Left lung (tissue), 10 donors: Measurements from ENCODE around the gene DHH. TPM values are rescaled to one million over a fixed set of nuclear protein-coding genes. Genes with fewer than 3 reads are reported as not detected.
A peak's percentile ranks its signal among the peaks of the same experiment; 100 is the strongest.
"Not testable (repeated sequence)": the region's sequence is repeated elsewhere in the genome, so short reads cannot be mapped to it uniquely, and the experiment has no call there.

ENCODE experiments used
- ATAC-seq: fragments of 200-7000 bp; cut with Tn5 transposase; one replicate; pipeline ENCODE4 v1.9.1; 2020; ENCODE audit warnings: moderate library complexity
- DNase-seq, 4 donors: peaks; one replicate each; pipeline ENCODE4 v3.0.0-alpha.2; 2013 to 2020
- H3K27ac ChIP-seq, 2 donors: fragments of 200-600 bp; sonication (generic) in 1 of 2; one replicate each; pipeline versions ENCODE4 v1.5.0 to v1.8.0; 2020 to 2021
- H3K27me3 ChIP-seq, 2 donors: fragments of 200-600 bp; sonication (generic) in 1 of 2; one replicate each; pipeline versions ENCODE4 v1.5.0 to v1.8.0; 2020 to 2021
- H3K36me3 ChIP-seq, 2 donors: fragments of 200-600 bp; sonication (generic) in 1 of 2; one replicate each; pipeline versions ENCODE4 v1.5.0 to v1.8.0; 2020 to 2021
- H3K4me1 ChIP-seq, 2 donors: fragments of 200-600 bp; one replicate each; pipeline ENCODE4 v1.8.0; 2021
- H3K4me3 ChIP-seq, 2 donors: fragments of 200-600 bp; sonication (generic) in 1 of 2; one replicate each; pipeline versions ENCODE4 v1.5.0 to v1.8.0; 2020 to 2021; ENCODE audit warnings: mild to moderate bottlenecking in 1 of 2
- H3K9me3 ChIP-seq, 2 donors: fragments of 200-600 bp; sonication (generic) in 1 of 2; one replicate each; pipeline versions ENCODE4 v1.5.0 to v1.8.0; 2020 to 2021
- CTCF ChIP-seq, 2 donors: fragments of 200-600 bp; sonication (generic) in 1 of 2; IDR thresholded peaks; one replicate each; pipeline versions ENCODE4 v1.5.0 to v1.8.0; 2021; ENCODE audit warnings: antibody characterized with exemption in 2 of 2
- intact Hi-C, 2 donors: fragments of 100-400 bp; cut with DNase I; formaldehyde crosslinking; loops; one replicate each; pipeline versions ENCODE4 v1.11.2 to v1.14.2; 2022
- polyA plus RNA-seq, 6 donors: library from polyadenylated mRNA; unstranded; fragments of 120-200 nt; gene quantifications; one replicate each; pipeline ENCODE4 v1.2.1, GENCODE V29; 2013; ENCODE audit not compliant: insufficient read length in 6 of 6
- total RNA-seq, 2 donors: library from RNA; stranded (reverse); fragmentation: NEBNext Ultra II Directional; extraction: Animal tissue kit (Norgen Biotek cat#: 25700); gene quantifications; one replicate each; pipeline ENCODE4 v1.2.1, GENCODE V29; 2021
- donor health status: DM: no; HTN: yes; CAD: no.
- donor health status: DM: no; HTN: no; CAD: no.

The DHH gene
- total and polyA plus RNA-seq, 8 donors, result 0.29 to 2.9 (median 0.75) TPM

DNA sequence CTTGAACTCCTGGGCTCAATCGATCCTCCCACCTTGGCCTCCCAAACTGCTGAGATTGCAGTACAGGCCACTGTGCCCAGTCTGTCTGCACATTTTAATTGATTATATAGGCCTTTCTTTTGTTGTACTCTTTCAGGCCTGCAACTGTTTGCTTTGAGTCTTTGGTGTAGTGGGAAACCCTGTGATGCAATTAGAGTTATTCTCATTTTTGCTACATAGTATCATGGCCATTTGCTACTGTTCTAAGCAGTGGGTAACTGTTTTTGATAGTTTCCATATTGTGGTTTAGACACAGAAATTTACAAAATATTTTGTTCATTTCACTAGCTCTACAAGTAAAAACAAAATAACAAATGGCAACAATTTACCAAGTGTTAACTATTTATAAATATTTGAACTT, 42.9 kb upstream of the DHH start:
- Histone ChIP-seq H3K27me3 (no peaks in the 10 kb centered on the region), H3K27ac (no peak overlapping the region), H3K9me3 (no peaks in the 10 kb centered on the region), H3K4me1 (peaks cover 0 to 13% of the 10 kb centered on the region in 2 donors), H3K4me3 (no peak overlapping the region), H3K36me3 (no peaks in the 10 kb centered on the region)
- intact Hi-C loops, result loop anchor here in 1 of 2 donors (10.0 kb wide), 1 partner anchor 47 kb away; the partner anchor contains the start of gene TUBA1A
- TF ChIP-seq CTCF (IDR thresholded peaks at IDR 0.05), result no peak
- DNase-seq (no peak), ATAC-seq (no peak)

GRCh38 chr12:49136997-49137396, 42.4 kb upstream of the DHH start:
- H3K27ac ChIP-seq, DNase-seq, ATAC-seq, H3K36me3 ChIP-seq, H3K9me3 ChIP-seq, H3K4me3 ChIP-seq, H3K27me3 ChIP-seq: not testable (repeated sequence)
- peaks cover 4 to 18% of the 10 kb centered on the region in 2 donors for H3K4me1 ChIP-seq
- intact Hi-C loops, result loop anchor here in 1 of 2 donors (10.0 kb wide), 1 partner anchor 48 kb away; the partner anchor contains the start of gene TUBA1A

DNA sequence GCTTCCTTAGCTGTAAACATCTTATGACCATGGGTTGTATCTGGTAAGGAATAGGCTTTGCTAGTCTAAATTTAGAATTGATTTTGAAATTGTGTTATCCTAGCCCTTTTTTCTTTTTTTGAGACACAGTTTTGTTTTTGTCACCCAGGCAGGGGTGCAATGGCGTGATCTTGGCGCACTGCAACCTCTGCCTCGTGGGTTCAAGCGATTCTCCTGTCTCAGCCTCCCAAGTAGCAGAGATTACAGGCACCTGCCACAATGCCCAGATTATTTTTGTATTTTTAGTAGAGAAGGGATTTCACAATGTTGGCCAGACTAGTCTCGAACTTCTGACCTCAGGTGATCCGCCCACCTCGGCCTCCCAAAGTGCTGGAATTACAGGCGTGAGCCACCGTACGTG, 39.0 kb upstream of the DHH start:
- ATAC-seq, result no peak
- H3K4me1 ChIP-seq, result peaks cover 18 to 37% of the 10 kb centered on the region in 2 donors
- no peaks in the 10 kb centered on the region for H3K27me3 ChIP-seq
- peaks cover 9 to 14% of the 10 kb centered on the region in 2 donors for H3K36me3 ChIP-seq
- intact Hi-C loops, result loop anchor here in 1 of 2 donors (5.0 to 10.0 kb wide), 2 partner anchors 51 to 104 kb away; partner anchors contain the start of gene TUBA1A
- H3K9me3 ChIP-seq, result no peaks in the 10 kb centered on the region
- H3K4me3 ChIP-seq, result no peak overlapping the region
- no peak for DNase-seq
- no peak overlapping the region for H3K27ac ChIP-seq
- no peak for TF ChIP-seq CTCF (IDR thresholded peaks at IDR 0.05)

DNA sequence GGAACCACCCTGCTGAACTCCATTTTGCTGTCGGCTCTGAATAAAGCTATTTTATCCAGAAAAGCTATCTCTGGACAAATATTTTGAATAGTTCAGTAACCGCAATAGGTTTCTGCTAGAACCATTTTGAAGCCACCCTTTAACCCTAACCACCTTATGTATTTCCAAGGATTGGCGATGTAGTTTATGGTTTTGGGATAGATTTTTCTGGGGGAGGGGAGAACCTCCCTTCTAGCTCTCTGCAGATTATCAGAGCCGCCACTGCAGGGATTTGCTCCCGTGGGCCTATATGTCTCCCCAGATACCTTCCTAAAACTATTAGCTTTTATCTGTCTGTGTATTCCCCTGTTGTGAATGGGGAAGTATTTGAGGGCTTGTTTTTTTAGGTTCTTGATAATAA, 38.4 kb upstream of the DHH start:
- no peak for TF ChIP-seq CTCF (IDR thresholded peaks at IDR 0.05)
- Histone ChIP-seq H3K9me3 (no peaks in the 10 kb centered on the region), H3K27ac (no peak overlapping the region), H3K36me3 (peaks cover 9 to 18% of the 10 kb centered on the region in 2 donors), H3K27me3 (no peaks in the 10 kb centered on the region), H3K4me3 (no peak overlapping the region), H3K4me1 (peaks cover 18 to 37% of the 10 kb centered on the region in 2 donors)
- no peak for DNase-seq
- intact Hi-C loops, result loop anchor here in 1 of 2 donors (5.0 to 10.0 kb wide), 2 partner anchors 52 to 104 kb away; partner anchors contain the start of gene TUBA1A
- ATAC-seq, result no peak

DNA sequence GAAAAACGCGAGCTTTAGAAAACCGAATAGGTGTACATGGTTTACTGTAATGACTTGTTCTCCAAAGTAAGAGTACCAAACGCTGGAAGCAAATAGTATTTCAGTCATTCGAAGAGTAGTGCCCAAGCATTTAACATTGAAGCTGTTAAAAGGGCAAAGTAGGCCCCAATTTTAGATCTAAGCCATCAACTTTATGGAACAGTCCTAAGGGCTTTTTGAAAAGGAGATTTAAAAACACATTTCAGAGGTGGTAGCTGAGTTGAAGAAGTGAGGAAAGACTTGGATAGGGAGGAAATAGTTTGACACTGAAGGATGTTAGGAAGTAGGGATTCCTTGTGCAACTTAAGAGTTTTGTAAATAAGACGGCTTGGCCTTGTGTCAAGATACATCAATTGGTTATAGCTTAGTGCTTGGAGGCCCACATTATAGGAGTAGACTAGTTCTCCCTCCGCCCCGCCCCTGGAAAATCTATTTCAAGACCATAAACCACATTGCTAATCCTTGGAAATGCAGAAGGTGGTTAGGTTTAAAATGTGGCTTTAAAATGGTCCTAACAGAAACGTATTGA, 37.4 kb upstream of the DHH start:
- intact Hi-C loops, result loop anchor here in 1 of 2 donors (5.0 to 10.0 kb wide), 2 partner anchors 53 to 105 kb away; partner anchors contain the start of gene TUBA1A
- Histone ChIP-seq H3K27me3 (no peaks in the 10 kb centered on the region), H3K9me3 (no peaks in the 10 kb centered on the region), H3K36me3 (peaks cover 9 to 29% of the 10 kb centered on the region in 2 donors), H3K27ac (peak overlapping the region; percentile 100), H3K4me3 (peak overlapping the region; percentile 30 to 97), H3K4me1 (peaks cover 18 to 37% of the 10 kb centered on the region in 2 donors)
- peak in 2 of 4 donors; percentile 30 to 62 for DNase-seq
- TF ChIP-seq CTCF (IDR thresholded peaks at IDR 0.05), result no peak
- ATAC-seq, result no peak
